Body of pancreas (tissue), 4 donors: ENCODE measurements around the gene DIS3L2.

ENCODE experiments used
- POLR2A ChIP-seq, 3 donors: fragments of 450-650 bp; IDR thresholded peaks; one replicate each; pipeline ENCODE4 v1.6.1; 2016; ENCODE audit warnings: antibody characterized with exemption in 3 of 3, mild to moderate bottlenecking in 2 of 3
- TF ChIP-seq, protein P1 (sequence below), 7 experiments: fragments of 450-650 bp in 4 of 7; fragments of 200-600 bp in 3 of 7; sonication (generic) in 3 of 7; IDR thresholded peaks; one replicate each; pipeline ENCODE4 v1.5.1; 2016 to 2019; ENCODE audit warnings: antibody characterized with exemption in 7 of 7

DNA sequence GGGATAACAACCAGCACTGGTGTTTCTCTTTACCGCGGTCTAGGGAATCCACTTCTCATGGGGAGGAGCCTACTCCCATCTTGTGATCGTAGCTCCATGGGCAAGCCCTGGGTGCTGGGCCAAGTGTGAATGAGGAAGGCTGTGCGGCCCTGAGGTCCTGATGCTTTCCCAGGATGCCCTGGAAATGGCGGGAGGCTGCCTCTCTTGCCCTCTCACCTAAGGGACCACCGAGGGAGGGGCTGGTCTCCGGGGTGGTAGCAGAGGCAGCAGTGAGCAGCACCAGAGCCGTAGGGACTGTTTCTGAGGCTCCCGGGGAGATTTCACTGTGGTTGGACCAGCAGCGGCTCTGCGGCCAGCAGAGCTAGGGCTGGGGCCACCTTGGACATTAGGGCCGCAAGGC is 19.8 kb upstream of the DIS3L2 start:
- no peak for TF ChIP-seq POLR2A (IDR thresholded peaks at IDR 0.05)
- TF ChIP-seq, protein P1, sequence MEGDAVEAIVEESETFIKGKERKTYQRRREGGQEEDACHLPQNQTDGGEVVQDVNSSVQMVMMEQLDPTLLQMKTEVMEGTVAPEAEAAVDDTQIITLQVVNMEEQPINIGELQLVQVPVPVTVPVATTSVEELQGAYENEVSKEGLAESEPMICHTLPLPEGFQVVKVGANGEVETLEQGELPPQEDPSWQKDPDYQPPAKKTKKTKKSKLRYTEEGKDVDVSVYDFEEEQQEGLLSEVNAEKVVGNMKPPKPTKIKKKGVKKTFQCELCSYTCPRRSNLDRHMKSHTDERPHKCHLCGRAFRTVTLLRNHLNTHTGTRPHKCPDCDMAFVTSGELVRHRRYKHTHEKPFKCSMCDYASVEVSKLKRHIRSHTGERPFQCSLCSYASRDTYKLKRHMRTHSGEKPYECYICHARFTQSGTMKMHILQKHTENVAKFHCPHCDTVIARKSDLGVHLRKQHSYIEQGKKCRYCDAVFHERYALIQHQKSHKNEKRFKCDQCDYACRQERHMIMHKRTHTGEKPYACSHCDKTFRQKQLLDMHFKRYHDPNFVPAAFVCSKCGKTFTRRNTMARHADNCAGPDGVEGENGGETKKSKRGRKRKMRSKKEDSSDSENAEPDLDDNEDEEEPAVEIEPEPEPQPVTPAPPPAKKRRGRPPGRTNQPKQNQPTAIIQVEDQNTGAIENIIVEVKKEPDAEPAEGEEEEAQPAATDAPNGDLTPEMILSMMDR (IDR thresholded peaks at IDR 0.05): no peak
